ENCODE data around the gene FLT3.
"Not testable (repeated sequence)": the region's sequence is repeated elsewhere in the genome, so short reads cannot be mapped to it uniquely, and the experiment has no call there.

Gene FLT3

DNA sequence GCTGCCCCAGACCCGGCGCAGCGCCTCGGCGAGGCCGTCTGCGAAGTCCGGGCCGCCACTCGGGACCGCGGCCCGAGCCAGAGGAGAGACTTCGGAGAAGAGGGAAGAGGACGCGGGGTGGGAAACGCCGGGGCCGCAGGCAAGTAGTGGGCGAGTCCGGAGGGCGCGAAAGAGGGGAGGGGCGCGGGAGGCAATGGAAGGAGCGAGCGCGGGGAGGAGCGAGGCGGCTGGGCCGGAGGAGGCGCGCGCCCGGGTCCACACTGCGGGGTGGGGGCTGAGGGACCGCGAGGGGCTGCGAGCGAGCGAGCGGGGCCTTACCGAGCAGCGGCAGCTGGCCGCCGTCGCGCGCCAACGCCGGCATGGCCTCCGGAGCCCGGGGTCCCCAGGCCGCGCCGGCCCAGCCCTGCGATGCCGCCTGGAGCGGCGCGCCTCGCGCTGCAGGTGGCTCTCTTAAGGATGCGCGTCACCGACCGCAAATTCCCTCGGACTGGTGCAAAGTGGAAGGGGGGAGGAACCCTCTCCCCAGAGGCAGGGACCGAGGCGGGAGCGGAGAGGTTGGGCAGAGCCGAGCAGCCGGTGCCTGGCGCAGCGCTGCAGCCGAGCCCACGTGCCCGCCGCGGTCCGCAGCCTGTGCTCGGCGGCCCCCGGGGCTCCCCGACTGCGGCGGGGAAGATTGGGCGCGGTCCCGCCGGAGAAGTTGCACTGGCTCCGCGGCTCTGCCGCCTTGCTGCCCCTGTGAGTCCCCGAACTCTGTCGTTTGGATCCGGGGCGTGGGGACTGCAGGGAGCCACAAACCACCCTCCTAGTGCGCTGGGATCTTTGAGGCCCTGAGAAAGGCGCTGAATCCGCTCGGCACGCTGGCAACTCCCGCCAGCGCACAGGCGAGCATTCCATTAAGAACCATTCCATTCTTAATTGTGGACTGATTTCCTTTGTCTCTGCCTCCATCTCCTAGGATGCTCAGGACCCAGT, at the start of gene FLT3:
FLT3 (minus strand) TSS at position 427 of the 972 bp plus-strand sequence; CDS start at position 361, 66 bp downstream.
- peak; percentile 26 to 37 for DNase-seq

DNA sequence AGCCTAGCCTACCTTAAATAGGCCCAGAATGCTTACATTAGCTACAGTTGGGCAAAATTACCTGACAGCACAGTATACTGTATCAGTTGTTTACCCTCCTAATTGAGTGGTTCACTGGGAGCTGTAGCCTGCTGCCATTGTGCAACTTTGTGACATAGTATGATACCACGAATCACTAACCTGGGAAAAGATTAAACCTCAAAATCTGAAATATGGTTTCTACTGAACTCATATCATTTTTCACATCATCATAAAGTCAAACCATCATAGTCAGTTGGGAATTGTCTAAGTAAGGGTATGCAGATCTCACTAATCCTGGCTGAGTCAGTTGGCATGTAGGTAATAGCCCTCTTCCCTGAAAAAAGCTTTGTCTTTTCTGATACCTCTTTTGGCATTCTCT, 47.1 kb upstream of the FLT3 start:
- peak in 1 of 2 experiments; percentile 5 for DNase-seq

DNA sequence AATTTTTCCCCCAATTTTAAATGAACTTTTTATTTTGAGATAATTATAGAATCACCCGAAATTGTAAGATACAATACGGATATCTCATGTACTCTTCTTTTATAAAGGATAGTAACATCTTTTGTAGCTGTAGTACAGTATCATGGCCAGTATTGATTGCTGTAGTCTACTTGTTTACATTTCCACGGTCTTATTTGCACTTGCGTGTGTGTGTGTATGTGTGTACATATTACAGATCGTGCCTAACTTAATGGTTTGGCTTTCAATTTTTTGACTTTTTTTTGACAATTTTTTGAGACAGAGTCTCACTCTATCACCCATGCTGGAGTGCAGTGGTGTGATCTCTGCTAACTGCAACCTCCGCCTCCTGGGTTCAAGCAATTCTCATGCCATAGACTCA, 44.7 kb upstream of the FLT3 start:
- no peak for DNase-seq

DNA sequence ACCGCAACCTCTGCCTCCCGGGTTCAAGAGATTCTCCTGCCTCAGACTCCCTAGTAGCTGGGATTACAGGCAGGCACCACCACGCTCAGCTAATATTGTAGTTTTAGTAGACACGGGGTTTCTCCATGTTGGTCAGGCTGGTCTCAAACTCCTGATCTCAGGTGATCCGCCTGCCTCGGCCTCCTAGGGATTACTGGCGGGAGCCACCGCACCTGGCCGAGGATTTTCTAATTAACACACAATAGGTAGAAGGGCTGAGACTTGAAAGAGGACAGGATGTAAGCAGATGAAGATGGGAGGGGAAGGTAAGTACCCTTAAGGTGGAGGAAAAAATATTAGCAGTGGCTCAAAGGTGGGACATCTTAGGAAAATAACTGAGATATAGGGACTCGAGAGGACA, 41.2 kb upstream of the FLT3 start:
- not testable (repeated sequence) for DNase-seq

DNA sequence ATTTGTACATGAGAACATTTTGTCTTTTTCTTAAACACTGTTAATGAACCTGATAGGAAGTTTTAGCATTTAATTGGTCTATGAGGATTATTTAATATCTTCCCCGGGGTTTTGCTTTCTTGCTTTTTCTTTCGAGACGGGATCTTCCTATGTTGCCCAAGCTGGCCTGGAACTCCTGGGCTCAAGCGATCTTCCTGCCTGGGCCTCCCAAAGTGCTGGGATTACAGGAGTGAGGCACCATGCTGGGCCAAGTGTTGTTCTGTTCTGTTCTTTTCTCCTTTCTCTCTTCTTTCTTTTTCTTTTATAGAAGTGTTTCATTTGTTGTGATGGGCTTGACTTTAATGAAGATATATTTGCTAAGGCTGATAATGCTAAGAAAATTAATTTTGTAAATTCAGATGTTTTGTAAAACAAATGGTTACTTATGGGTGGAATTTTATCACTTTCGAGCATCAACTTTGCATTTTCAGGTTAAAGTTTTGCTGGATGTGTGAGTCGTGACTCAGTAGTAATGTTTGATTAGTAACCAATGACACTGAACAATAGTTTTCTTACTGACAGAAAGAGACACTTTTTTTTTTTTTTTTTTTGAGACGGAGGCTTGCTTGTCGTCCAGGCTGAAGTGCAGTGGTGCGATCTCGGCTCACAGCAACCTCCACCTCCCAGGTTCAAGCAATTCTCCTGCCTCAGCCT, 40.2 kb upstream of the FLT3 start:
- no peak for DNase-seq

DNA sequence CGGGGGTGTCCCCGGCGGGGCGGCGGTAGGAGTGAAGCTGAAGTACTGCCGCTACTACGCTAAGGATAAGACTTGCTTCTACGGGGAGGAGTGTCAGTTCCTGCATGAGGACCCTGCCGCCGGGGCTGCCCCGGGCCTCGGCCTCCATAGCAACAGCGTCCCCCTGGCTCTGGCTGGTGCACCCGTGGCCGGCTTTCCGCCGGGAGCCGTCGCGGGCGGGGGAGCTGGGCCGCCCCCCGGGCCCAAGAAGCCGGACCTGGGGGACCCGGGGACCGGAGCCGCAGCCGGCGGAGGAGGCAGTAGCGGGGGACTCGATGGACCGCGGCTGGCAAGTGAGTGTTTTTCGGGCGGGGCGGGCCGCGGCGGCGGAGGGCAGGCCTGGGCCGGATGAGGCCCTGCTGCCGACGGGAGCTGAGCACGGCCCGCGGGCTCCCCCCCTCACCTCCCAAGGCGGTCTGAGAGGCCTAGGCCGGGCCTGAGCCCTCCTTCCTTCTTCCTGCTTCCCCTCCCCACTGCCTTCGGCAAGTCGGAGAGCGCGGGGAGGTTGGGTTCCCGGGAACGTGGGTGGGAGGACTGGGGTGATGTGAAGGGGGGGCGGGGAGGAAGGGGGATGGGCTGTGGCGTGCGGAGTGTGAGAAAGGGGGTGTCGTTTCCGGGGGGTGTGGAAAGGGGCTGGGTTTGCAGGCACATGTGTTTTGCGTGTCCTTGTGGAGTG, 38.5 kb upstream of the FLT3 start:
- DNase-seq = peak; percentile 94 to 95

DNA sequence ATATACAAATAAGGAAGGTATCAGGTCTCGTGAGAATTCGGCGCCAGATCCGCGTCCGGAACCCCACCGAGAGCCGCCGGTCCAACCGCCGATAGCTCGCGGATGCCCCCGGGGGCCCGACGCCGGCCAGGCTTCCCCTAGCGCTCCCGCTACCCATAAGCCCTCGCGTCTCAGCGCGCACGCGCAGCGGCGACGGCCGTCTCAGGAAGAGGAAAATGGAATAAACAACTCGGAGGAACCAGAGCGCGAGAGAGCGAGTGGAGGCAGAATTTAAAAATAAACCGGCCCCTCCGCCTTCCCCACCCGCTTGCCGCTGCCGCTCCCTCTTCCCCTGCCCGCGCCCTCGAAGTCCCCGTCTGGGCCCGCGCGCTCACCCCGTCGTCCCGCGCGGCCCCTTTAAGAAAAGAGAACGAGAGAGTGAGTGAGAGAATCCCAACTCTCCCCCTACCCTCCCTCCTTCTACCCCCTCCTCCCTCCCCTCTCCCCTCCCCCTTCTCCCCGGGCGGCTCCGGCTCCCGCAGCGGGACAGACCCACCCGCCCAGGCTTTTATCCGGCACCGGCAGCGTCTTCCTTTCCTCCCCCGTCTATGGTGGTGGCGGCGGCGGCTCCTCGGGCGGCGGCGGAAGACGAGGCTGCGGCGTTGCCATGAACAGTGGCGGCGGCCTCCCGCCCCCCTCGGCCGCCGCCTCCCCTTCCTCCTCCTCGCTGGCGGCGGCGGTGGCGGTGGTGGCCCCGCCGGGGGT, 37.8 kb upstream of the FLT3 start, which contains the start of gene PAN3:
PAN3 (plus strand) TSS at position 534 of the 744 bp plus-strand sequence; CDS start at position 647, 113 bp downstream.
- peak; percentile 86 to 87 for DNase-seq

DNA sequence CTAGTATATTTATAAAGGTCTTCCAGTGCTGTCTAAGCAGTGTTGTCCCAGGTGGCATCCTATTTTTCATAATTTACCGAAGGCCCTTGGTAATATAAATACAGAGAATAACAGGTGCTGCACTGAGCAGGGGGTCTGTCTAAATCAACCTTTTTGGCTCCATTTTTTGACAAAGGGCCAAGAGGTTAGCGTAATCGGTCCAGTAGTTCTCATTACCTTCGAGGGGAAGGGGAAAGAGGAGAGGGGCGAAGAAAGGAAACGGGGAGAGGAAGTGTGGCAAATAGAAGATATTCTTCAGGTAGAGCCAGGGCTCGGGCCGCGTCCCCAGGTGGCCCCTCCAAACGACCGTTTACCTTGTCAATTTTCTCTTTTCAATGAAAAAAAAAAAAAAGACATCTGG, 37.2 kb upstream of the FLT3 start:
- peak; percentile 38 to 47 for DNase-seq

DNA sequence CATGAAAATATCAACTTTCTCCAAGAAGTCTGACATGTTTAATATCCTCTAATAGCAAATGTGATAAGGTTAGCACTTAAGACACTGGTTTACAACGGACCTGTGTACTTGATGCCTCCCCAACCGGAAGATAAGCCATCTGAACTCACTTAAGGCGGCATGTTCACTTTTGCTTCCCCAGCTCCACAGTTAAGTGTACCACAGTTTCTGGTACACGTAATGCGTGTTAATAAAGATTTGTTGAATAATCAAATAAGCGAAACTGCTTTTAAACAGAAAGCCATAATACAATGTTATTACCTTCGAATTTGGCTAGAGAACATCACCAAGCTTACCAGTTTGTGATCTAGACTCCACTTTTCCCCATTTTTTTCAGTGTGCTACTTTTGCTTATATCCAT, 36.5 kb upstream of the FLT3 start:
- peak in 1 of 2 experiments; percentile 33 for DNase-seq

DNA sequence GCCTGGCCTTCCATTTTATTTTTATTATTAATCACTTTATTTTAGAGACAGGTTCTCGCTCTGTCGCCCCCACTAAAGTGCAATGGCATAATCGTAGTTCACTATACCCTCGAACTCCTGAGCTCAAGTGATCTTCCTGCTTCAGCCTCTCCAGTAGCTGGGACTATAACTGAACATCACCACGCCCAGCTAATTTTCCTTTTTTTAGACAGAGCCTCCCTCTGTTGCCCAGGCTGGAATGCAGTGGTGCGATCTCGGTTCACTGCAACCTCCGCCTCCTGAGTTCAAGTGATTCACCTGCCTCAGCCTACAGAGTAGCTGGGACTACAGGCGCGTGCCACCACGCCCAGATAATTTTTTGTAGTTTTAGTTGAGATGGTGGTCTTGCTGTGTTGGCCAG, 31.3 kb upstream of the FLT3 start:
- no peak for DNase-seq

DNA sequence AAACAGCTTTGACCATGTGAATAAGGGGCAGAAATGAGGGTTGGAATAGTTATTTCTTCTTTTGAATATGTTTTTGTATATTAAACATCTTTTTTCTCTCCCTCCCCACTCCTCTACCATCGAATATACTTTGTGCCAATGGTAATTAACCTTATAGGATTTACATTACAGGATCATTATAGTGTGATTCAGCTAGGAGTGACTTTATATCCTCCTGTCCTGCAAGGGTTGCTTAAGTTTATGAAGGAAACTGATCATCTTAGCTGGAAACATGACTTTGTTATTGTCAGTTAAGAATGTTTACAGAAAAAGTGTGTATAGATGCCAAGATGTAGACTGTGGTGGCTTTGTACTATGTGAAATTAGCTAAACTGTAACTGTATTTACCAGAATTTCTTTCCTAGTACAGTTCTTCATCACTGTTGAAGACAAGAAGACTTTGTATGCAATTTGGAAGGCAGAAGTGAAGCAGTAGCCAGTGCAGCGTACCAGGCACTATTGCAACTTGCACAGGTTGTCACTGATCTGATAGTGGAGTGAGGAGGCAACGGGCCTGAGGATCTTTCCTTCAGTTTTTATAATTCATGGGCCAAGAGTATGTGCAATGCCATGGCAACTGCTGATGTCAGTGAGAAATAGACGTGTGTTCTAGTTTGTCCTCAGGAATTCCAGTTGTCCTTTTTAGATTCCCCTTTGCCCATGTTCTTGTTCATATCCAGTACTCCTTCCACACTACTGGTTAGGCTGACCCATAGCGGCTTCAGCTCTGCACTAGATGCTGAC, 29.7 kb upstream of the FLT3 start:
- DNase-seq = no peak

DNA sequence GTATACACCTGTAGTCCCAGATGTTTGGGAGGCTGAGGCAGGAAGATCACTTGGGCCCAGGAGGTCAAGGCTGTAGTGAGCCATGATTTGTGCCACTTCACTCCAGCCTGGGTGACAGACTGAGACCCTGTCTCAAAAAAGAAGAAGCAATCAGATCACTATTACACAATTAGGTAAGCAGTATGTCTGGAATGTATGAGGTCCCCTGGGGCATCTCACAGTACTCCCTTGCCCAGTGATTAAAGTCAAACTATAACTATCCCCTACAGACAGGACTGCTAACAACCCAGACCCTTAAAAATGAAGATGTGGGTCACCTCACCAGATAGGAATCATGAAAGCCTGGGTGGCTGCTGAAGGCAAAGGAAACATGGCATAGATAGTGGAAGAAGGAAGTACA, 28.6 kb upstream of the FLT3 start:
- peak in 1 of 2 experiments; percentile 11 for DNase-seq

DNA sequence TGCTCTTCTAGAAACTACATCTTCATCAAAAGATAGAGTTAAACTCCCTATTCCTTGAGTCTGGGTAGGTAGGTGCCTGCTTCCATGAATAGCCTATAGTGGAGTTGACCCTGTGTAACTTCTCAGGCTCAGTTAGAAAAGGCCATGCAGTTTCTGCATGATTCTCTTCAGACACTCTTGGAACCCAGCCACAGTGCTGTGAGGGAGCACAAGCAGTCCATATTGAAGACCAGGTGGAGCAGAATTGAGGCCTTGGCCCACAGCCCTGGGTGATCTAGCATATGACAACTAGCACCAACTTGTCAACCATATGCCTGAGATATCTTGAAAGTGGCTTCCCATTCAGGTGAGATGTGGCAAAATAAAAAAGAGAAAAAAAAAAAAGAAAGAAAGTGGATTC, 27.7 kb upstream of the FLT3 start:
- no peak for DNase-seq

DNA sequence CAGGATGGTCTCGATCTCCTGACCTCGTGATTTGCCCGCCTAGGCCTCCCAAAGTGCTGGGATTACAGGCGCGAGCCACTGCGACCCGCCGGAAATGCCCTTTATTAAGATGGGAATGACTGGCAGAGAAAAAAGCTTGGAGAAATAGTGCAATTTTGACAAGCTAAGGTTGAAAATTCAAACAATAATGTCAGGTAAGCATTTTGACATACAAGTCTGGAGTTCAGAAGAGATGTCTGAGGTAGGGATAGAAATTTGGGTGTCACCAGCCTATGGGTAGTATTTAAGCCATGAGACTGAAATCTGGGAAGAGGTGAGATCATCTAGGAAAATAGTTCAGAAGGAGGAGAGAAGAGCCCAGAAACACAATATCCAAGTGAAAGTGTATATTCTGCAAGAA, 20.8 kb upstream of the FLT3 start:
- no peak for DNase-seq

DNA sequence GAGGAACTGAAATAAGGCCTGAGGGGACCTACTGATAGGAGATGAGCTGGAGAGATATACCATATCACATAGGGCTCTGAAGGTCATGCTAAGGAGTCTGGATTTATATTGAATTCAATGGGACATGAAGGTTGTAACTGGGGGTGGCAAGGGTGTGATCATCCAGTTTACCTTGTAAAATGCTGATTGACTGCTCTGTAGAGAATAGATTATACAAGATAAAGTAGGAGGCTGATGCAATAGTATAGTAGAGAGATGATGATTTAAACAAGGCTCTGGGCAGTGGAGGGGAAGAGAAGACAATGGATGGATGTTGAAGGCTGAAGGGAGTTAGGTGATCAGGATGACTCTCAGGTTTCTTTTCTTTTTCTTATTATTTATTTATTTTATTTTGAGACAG, 19.9 kb upstream of the FLT3 start:
- DNase-seq = no peak

DNA sequence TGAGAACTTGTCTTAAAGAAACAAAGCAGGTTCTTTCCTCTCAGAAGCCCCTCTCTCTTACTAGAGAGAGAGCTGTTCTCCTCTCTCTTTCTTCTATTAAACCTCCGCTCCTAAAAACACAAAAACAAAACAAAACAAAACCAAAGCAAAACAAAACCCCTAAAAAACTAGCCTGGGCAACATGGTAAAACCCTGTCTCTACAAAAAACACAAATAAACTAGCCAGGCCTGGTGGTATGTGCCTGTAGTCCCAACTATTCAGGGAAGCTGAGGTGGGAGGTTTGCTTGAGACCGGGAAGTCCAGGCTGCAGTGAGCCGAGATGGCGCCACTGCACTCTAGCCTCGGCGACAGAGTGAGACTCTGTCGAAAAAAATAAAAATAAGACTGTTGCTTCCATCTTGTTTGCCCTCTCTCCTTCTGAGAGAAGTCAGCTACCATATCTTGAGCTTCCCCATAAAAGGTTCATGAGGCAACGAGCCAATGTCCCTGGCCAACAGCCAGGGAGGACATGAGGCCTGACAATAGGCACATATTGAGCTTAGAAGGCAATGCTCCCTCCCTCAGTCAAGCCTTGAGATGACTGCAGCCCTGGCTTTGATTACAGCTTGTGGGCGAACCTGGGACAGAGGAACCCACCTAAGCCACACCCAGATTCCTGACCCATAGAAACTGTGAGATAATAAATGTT, 17.5 kb upstream of the FLT3 start:
- DNase-seq = no peak

DNA sequence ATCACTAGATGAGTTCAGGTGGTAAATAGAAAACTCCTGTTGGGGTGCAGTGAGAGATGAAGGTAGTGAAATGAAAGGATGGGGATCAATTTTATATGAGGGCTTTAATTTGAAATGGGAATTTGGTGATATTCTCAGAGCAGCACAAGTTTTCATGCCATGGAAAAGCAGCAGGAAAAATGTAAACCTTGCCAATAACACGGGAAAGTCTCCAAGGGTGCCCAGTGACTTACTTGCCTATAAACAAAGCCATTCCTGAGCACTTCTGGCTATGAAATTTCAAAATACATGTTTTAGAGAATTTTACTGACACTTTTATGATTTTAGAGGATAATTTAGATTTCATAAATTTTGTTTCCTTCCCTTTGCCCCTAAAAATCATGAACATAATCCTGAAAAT, 16.4 kb upstream of the FLT3 start:
- DNase-seq = no peak

DNA sequence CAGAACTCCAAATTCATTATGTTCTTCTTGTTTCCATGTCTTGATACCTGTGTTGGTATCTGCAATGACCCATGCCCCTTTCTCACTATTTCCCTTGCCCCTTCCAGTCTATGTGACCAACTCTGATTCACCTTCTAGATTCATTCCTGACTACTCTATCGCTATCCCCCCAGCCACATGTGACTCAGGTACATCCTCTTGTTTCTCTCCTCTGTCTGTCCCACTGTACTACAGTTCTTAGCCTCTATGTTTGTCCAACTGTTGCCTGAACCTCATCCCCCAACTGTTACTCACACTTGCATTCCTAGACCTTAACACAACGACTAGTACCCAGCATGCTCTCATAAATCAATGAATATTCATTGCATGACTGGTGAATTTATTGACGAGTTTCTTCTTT, 10.0 kb upstream of the FLT3 start:
- no peak for DNase-seq

DNA sequence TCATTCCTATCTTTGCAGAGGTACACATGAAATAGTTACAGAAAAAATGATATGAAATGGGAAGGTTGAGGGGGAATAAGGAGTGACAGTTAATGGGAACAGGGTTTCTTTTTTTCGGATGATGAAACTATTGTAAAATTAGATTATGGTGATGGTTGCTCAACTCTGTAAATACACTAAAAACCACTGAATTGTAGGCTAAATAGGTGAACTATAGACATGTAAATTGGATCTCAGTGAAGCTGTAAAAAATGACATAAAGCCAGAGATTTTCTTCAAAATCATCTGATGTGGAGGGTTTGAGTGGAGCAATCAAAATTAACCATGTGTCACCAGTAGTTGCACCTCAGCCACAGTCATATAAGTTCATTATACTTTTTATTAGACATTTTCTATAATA, 6.6 kb upstream of the FLT3 start:
- DNase-seq = peak in 1 of 2 experiments; percentile 23

DNA sequence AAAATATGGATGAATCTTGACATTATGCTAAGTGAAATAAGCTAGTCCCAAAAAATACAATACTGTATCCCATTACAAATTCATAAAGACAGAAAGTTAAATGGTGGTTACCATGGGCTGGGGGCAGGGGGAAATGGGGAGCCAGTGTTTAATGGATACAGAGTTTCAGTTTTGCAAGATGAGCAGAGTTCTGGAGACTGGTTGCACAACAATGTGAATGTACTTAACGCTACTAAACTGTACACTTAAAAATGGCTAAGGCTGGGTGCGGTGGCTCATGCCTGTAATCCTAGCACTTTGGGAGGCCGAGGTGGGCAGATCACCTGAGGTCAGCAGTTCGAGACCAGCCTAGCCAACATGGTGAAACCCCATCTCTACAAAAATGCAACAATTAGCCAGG, 1.5 kb upstream of the FLT3 start:
- DNase-seq = peak; percentile 39 to 58

Measured in AML-193 (cell line).